Activated CD4-positive, alpha-beta memory T cell treated with anti-CD3 and anti-CD28 coated beads, Interleukin-2, amount 10 ng/mL, durations not matched to agents 7 days and 5 days (primary cell): Measurements from ENCODE around the gene CETN2. TPM values are rescaled to one million over a fixed set of nuclear protein-coding genes. Genes with fewer than 3 reads are reported as not detected.

Source experiments
- CTCF ChIA-PET: fragments of 350-600 bp; sonication (Branson Sonifier 250); formaldehyde crosslinking; loops from one replicate; lab custom pipeline; 2021; ENCODE audit warnings: antibody characterized with exemption, inconsistent platforms; lab: Charles Lee
- POLR2A ChIA-PET: fragments of 350-600 bp; sonication (Branson Sonifier 250); formaldehyde crosslinking; loops from one replicate; lab custom pipeline; 2021; ENCODE audit warnings: antibody characterized with exemption; lab: Charles Lee
- DNase-seq: peaks from one replicate; pipeline ENCODE4 v3.0.0-alpha.2; 2020
- H3K27ac Mint-ChIP-seq: one replicate; pipeline ENCODE4 v1.8.0; 2021; ENCODE audit warnings: mild to moderate bottlenecking, mixed read lengths
- H3K27me3 Mint-ChIP-seq: one replicate; pipeline ENCODE4 v1.8.0; 2021; ENCODE audit warnings: mixed read lengths
- H3K36me3 Mint-ChIP-seq: one replicate; pipeline ENCODE4 v1.8.0; 2021; ENCODE audit warnings: low read depth, mixed read lengths
- H3K4me1 Mint-ChIP-seq: one replicate; pipeline ENCODE4 v1.8.0; 2021; ENCODE audit warnings: mixed read lengths
- H3K4me3 Mint-ChIP-seq: one replicate; pipeline ENCODE4 v1.8.0; 2021; ENCODE audit warnings: mild to moderate bottlenecking, mixed read lengths
- H3K9me3 Mint-ChIP-seq: one replicate; pipeline ENCODE4 v1.8.0; 2021; ENCODE audit warnings: mixed read lengths
- total RNA-seq, 2 experiments: library from RNA; stranded (reverse); gene quantifications; one replicate each; pipeline ENCODE4 v1.2.3, GENCODE V29; 2021

The CETN2 gene
- total RNA-seq = 1 to 10 TPM; 7.7 TPM

DNA sequence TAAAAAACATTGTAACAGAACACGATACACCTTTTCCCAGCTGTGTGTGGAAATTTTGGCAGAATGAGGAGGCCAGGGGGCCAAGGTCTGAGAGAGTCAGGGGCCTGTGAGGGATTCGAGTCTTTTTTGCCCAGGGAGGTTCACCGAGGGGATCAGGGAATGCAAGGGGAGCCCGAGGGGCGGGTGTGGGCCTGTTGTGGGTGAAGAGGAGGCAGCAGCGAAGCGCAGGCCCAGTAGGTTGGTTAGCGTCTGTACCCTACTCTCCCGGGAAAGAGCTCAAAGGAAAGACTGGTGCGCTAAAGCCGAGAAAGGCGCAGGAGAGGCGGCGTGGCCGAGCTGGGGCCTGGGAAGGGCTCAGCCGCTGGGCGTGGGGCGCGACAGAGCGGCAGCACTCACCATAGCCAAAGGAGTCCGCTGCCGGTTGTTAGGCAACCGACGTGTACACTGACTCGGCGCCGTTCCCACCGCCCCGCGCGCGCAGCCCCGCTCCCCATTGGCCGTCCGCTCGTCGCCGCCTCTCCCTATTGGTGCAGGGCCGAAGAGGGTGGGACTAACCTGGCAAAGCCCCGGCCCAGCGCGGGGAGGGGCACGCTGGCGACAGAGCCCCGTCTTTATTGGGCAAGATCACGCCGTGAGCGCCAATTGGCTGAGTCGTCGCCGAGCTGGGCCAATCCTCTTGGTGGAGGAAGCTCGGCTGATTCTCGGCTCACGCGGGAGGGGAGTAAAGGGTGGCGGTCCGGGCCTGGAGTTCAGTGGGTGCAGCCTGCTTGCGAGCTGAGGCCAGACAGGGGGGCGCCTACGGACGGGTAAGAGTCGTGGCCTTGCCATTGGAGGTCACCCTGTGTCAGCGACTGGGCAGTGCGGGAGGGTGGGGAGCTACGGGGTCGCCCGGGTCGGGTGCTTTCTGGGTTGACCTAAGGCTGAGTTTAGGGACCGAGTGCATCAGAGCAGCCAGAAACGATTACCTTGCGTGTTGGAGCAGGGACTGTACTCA lies at the start of gene CETN2, which contains the start of gene NSDHL:
Gene CETN2, minus strand, starts transcription at position 446 of the 994 bp plus-strand sequence. Its CDS starts 47 bp downstream, at position 399.
Gene NSDHL, plus strand, starts transcription at position 752 of the 994 bp plus-strand sequence. CDS start 15,262 bp downstream, outside the sequence.
- Mint-ChIP-seq H3K4me3 (peak within 1 kb of the TSS; percentile 84), H3K9me3 (no peaks in the 10 kb centered on the region), H3K27ac (peak within 1 kb of the TSS; percentile 74), H3K36me3 (peaks cover 19% of the 10 kb centered on the region), H3K4me1 (peaks cover 22% of the 10 kb centered on the region), H3K27me3 (no peaks in the 10 kb centered on the region)
- POLR2A ChIA-PET = no interaction called here
- CTCF ChIA-PET = interaction anchor here (0.6 to 1.3 kb wide), 2 partner anchors 9 to 1847 kb away, joined by 3 to 4 read pairs; partner anchors contain the start of gene HMGB3
- DNase-seq = peak; percentile 95

DNA sequence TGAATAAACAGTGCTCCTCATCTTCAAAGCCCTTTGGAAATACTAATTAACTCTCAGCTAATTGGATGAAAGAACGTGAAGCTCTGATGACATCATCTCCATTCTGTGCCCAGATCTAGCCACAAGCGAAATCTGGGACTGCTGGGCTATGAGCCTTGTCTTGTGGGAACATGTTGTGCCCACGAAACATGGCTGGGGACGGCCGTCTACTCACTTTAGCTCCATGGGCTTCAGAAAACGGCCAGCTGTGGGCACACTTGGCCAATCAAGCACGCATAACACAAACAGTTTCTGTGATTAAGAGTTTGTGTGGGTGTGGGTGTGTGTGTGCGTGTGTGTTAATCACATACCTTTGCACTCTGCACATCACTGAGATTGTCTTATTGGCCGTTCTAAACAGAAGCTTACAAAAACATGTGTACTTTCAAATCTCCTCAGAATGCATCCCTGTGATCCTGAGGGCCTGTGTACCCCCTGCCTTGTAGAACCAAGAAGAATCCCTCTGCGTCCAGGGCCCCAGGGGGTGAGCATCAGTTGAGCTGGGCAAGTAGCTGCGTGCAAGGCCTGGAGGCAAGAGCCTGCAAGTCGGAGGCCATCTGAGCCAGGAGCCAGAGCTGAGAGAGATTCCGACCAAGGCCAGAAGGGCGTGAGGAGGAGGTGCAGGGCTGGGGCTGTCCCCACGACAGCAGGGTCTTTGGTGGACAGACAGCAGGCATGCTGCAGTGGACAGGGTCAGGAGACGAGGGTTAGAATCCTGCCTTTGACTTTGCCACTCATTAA lies 48.6 kb upstream of the CETN2 start:
- H3K27me3 Mint-ChIP-seq = no peaks in the 10 kb centered on the region
- POLR2A ChIA-PET = no interaction called here
- H3K27ac Mint-ChIP-seq = no peak overlapping the region
- no peaks in the 10 kb centered on the region for H3K4me1 Mint-ChIP-seq
- no peak for DNase-seq
- CTCF ChIA-PET = no interaction called here
- H3K9me3 Mint-ChIP-seq = no peaks in the 10 kb centered on the region
- no peak overlapping the region for H3K4me3 Mint-ChIP-seq
- H3K36me3 Mint-ChIP-seq = no peaks in the 10 kb centered on the region

DNA sequence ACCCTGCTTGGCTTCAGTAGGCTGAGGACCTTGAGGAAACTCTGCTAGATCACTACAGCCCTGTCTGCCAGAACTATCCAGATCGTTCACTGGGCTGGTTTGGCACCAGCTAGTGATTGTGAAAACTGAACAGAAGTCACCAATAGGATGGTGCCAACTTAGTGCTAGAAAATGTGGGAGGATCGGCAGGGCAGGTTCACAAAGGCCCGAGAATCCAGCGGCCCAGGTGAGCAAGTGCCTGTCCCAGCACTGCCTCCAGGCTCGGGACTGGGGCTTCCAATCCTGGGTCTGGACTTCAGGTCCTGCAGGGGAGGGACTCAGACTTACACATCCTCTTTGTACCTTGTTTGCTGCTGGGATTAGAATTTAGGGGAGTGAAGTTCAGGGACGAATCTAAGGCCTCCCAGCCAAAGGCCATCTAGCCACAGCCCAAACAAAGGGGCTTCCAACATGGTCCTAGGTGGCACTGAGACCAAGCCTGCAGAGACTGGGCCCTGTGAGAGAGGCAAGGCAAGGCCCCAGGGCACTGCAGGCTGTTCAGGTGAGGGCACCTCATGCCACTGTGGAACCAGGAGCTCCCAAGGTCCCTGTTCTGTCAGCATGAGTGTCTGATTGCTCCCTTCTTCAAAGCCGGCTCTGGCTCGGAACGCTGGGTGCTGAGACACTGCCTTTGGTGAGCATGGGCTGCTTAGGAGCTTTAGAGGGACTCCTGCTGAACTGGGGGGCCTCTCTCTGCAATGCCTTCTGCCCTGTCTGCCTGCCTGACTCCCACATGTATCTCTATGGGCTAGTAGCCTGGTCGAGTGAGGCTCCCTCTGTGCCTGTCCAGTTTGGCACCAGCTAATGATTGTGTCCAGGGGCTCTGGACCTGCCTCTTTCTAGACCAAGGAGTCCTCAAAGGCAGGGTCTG lies 46.6 kb upstream of the CETN2 start:
- DNase-seq = no peak
- H3K9me3 Mint-ChIP-seq = no peaks in the 10 kb centered on the region
- no peak overlapping the region for H3K4me3 Mint-ChIP-seq
- H3K4me1 Mint-ChIP-seq = peaks cover 4% of the 10 kb centered on the region
- ChIA-PET CTCF (no interaction called here), POLR2A (no interaction called here)
- no peaks in the 10 kb centered on the region for H3K36me3 Mint-ChIP-seq
- no peak overlapping the region for H3K27ac Mint-ChIP-seq
- no peaks in the 10 kb centered on the region for H3K27me3 Mint-ChIP-seq

DNA sequence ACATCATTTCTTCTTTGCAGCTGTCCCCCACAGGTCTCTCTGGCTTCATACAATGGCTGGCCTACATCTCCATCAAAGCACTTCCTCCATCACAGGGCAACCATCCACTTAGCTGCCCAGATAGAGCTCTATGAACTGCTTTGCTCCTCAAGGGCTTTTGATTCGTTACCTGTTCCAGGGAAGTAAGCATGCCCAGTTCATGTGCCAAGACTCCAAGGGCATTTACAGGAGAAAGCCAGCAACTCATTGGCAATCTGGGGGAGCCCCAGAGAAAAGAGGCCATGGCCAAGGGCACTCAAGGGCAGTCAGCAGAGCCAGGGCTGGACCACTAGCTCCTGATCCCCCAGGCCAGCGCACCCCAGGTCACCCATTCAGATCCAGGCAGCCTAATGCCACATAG lies 42.8 kb upstream of the CETN2 start:
- no peak overlapping the region for H3K4me3 Mint-ChIP-seq
- DNase-seq = no peak
- H3K27ac Mint-ChIP-seq = no peak overlapping the region
- ChIA-PET CTCF (no interaction called here), POLR2A (no interaction called here)
- no peaks in the 10 kb centered on the region for H3K9me3 Mint-ChIP-seq
- H3K36me3 Mint-ChIP-seq = peaks cover 10% of the 10 kb centered on the region
- H3K27me3 Mint-ChIP-seq = no peaks in the 10 kb centered on the region
- peaks cover 12% of the 10 kb centered on the region for H3K4me1 Mint-ChIP-seq

GRCh38 chrX:152872522-152872921 lies 42.0 kb upstream of the CETN2 start:
- Mint-ChIP-seq H3K27me3 (no peaks in the 10 kb centered on the region), H3K36me3 (peaks cover 10% of the 10 kb centered on the region), H3K4me3 (no peak overlapping the region), H3K9me3 (no peaks in the 10 kb centered on the region), H3K27ac (no peak overlapping the region), H3K4me1 (peaks cover 12% of the 10 kb centered on the region)
- CTCF ChIA-PET = no interaction called here
- no peak for DNase-seq
- POLR2A ChIA-PET = no interaction called here

DNA sequence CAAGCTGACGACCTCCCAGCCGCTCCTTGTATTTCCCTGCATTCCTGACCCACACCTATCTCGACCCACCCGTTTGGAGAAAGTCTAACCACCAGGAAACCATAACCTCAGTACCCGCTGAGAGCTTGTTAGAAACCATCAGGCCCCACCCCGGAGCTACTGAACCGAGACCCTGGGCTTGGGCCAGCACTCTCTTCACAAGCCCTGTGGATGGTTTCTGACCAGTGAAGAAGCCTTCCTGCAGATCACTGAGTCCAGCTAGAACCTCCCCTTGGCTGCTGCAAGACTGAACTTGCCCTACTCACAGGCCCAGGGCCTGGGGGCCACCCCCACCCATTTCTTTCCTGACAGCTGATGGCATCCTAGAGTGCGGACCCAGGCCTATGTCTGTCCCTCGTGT lies 40.7 kb upstream of the CETN2 start:
- Mint-ChIP-seq H3K36me3 (peaks cover 10% of the 10 kb centered on the region), H3K9me3 (no peaks in the 10 kb centered on the region), H3K4me3 (no peak overlapping the region), H3K27ac (no peak overlapping the region), H3K4me1 (peaks cover 12% of the 10 kb centered on the region), H3K27me3 (no peaks in the 10 kb centered on the region)
- POLR2A ChIA-PET = no interaction called here
- CTCF ChIA-PET = no interaction called here
- DNase-seq = no peak

- Mint-ChIP-seq H3K9me3 (no peaks in the 10 kb centered on the region), H3K27me3 (no peaks in the 10 kb centered on the region), H3K4me1 (peaks cover 12% of the 10 kb centered on the region), H3K27ac (no peak overlapping the region), H3K36me3 (peaks cover 10% of the 10 kb centered on the region), H3K4me3 (no peak overlapping the region)
- POLR2A ChIA-PET = no interaction called here
- CTCF ChIA-PET = no interaction called here
- no peak for DNase-seq
Observed at GRCh38 chrX:152869972-152870371, 39.4 kb upstream of the CETN2 start.

GRCh38 chrX:152866386-152866785 lies 35.8 kb upstream of the CETN2 start:
- Mint-ChIP-seq H3K27ac (no peak overlapping the region), H3K4me1 (peaks cover under 1% of the 10 kb centered on the region), H3K4me3 (no peak overlapping the region), H3K9me3 (no peaks in the 10 kb centered on the region), H3K27me3 (no peaks in the 10 kb centered on the region), H3K36me3 (peaks cover 8% of the 10 kb centered on the region)
- CTCF ChIA-PET = no interaction called here
- no peak for DNase-seq
- POLR2A ChIA-PET = no interaction called here

- DNase-seq = no peak
- ChIA-PET CTCF (no interaction called here), POLR2A (no interaction called here)
- Mint-ChIP-seq H3K27me3 (no peaks in the 10 kb centered on the region), H3K27ac (no peak overlapping the region), H3K9me3 (no peaks in the 10 kb centered on the region), H3K36me3 (peaks cover 10% of the 10 kb centered on the region), H3K4me3 (no peak overlapping the region), H3K4me1 (no peaks in the 10 kb centered on the region)
Observed at GRCh38 chrX:152865232-152865920, 34.8 kb upstream of the CETN2 start.

DNA sequence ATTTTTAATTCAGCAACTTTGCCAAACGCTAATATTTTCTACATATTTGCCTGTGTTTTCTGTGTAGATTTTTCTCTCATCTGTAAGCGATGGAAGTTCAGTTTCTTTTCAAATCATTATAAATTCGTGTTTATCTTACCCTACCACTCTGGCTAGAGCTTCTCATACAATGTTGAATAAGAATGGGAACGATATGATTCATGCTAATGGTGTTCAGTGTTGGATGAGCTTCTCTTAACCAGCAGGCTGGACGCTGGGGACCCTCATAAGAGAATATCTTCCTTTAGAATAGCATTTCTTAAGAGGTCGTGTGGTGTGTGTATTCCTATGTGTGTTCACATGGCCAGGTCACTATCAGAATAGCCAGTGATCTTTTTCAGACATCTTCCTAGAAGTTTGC lies 31.3 kb upstream of the CETN2 start:
- DNase-seq = no peak
- CTCF ChIA-PET = no interaction called here
- peaks cover 2% of the 10 kb centered on the region for H3K4me1 Mint-ChIP-seq
- no peaks in the 10 kb centered on the region for H3K9me3 Mint-ChIP-seq
- POLR2A ChIA-PET = no interaction called here
- H3K4me3 Mint-ChIP-seq = no peak overlapping the region
- H3K36me3 Mint-ChIP-seq = peaks cover 6% of the 10 kb centered on the region
- H3K27me3 Mint-ChIP-seq = no peaks in the 10 kb centered on the region
- H3K27ac Mint-ChIP-seq = no peak overlapping the region

GRCh38 chrX:152861116-152861515 lies 30.6 kb upstream of the CETN2 start:
- CTCF ChIA-PET = no interaction called here
- no peak overlapping the region for H3K4me3 Mint-ChIP-seq
- H3K27ac Mint-ChIP-seq = no peak overlapping the region
- POLR2A ChIA-PET = no interaction called here
- H3K9me3 Mint-ChIP-seq = no peaks in the 10 kb centered on the region
- H3K4me1 Mint-ChIP-seq = peaks cover 2% of the 10 kb centered on the region
- H3K36me3 Mint-ChIP-seq = peaks cover 6% of the 10 kb centered on the region
- DNase-seq = no peak
- H3K27me3 Mint-ChIP-seq = no peaks in the 10 kb centered on the region

DNA sequence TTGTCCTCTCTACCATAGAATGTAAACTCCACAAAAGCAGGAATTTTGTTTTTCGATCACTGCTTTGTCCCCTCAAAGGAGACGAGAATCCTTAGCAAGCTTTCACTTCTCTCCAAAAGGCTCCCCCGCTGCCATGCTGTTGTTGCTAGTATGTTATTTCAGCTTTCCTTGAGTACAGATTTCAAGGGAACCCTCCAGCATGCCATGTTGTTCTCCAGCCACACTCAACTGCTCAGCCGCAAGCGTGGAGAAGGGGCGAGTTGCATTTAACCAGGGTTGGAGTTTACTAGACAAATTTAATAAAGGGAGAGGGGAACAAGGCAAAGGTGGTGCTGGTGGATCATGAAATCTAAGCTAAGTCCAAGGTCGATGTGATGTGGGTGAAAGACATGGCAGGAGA lies 23.4 kb upstream of the CETN2 start:
- Mint-ChIP-seq H3K4me1 (peaks cover 14% of the 10 kb centered on the region), H3K9me3 (no peaks in the 10 kb centered on the region), H3K27ac (no peak overlapping the region), H3K36me3 (peaks cover 28% of the 10 kb centered on the region), H3K27me3 (no peaks in the 10 kb centered on the region), H3K4me3 (no peak overlapping the region)
- no peak for DNase-seq
- CTCF ChIA-PET = no interaction called here
- POLR2A ChIA-PET = no interaction called here
